Activated CD8-positive, alpha-beta T cell treated with anti-CD3 and anti-CD28 coated beads for 36 hours (primary cell): Measurements from ENCODE around the gene TMEM240. TPM values are rescaled to one million over a fixed set of nuclear protein-coding genes. Genes with fewer than 3 reads are reported as not detected.
"Not testable (repeated sequence)": the region's sequence is repeated elsewhere in the genome, so short reads cannot be mapped to it uniquely, and the experiment has no call there.

Source experiments
- ATAC-seq: fragments of 200-7000 bp; cut with Tn5 transposase; one replicate; pipeline ENCODE4 v1.10.0; 2021; ENCODE audit warnings: mild to moderate bottlenecking, moderate library complexity
- CTCF ChIA-PET: fragments of 350-600 bp; sonication (Branson Sonifier 250); formaldehyde crosslinking; loops from one replicate; lab custom pipeline; 2021; ENCODE audit warnings: antibody characterized with exemption; lab: Charles Lee
- POLR2A ChIA-PET: fragments of 350-600 bp; sonication (Branson Sonifier 250); formaldehyde crosslinking; loops from one replicate; lab custom pipeline; 2021; ENCODE audit warnings: antibody characterized with exemption; lab: Charles Lee
- DNase-seq: peaks from one replicate; pipeline ENCODE4 v3.0.0-alpha.2; 2020
- H3K27ac Mint-ChIP-seq: one replicate; pipeline ENCODE4 v1.8.0; 2021; ENCODE audit warnings: mild to moderate bottlenecking, mixed read lengths
- H3K27me3 Mint-ChIP-seq: one replicate; pipeline ENCODE4 v1.8.0; 2021; ENCODE audit warnings: mixed read lengths
- H3K36me3 Mint-ChIP-seq: one replicate; pipeline ENCODE4 v1.8.0; 2021; ENCODE audit warnings: low read depth, mixed read lengths
- H3K4me1 Mint-ChIP-seq: one replicate; pipeline ENCODE4 v1.8.0; 2021; ENCODE audit warnings: low read depth, mixed read lengths
- H3K4me3 Mint-ChIP-seq: one replicate; pipeline ENCODE4 v1.8.0; 2021; ENCODE audit warnings: mild to moderate bottlenecking, moderate library complexity, mixed read lengths
- H3K9me3 Mint-ChIP-seq: one replicate; pipeline ENCODE4 v1.8.0; 2021; ENCODE audit warnings: mixed read lengths
- CTCF ChIP-seq: fragments of 200-600 bp; IDR thresholded peaks from one replicate; pipeline ENCODE4 v1.8.0; 2022; ENCODE audit warnings: antibody characterized with exemption, mild to moderate bottlenecking
- intact Hi-C: fragments of 100-400 bp; cut with micrococcal nuclease; formaldehyde crosslinking; loops from one replicate; pipeline ENCODE4 v1.10.0; 2022
- total RNA-seq, 2 experiments: library from RNA; stranded (reverse); gene quantifications; one replicate each; pipeline ENCODE4 v1.2.3, GENCODE V29; 2021

Gene TMEM240
- total RNA-seq, 2 experiments from 2014 or later: 0.45 to 0.74 TPM

GRCh38 chr1:1536019-1536937, 4.1 kb downstream of the TMEM240 start:
- H3K4me3 Mint-ChIP-seq: no peak overlapping the region
- TF ChIP-seq CTCF: no peak
- peaks cover 6% of the 10 kb centered on the region for H3K36me3 Mint-ChIP-seq
- H3K4me1 Mint-ChIP-seq: no peaks in the 10 kb centered on the region
- POLR2A ChIA-PET: no interaction called here
- intact Hi-C loops: no loop called here
- H3K27me3 Mint-ChIP-seq: no peaks in the 10 kb centered on the region
- no peak for DNase-seq
- H3K27ac Mint-ChIP-seq: no peak overlapping the region
- peaks cover 5% of the 10 kb centered on the region for H3K9me3 Mint-ChIP-seq
- CTCF ChIA-PET: no interaction called here
- ATAC-seq: no peak

- Mint-ChIP-seq H3K9me3 (peaks cover 5% of the 10 kb centered on the region), H3K36me3 (peaks cover 11% of the 10 kb centered on the region), H3K27me3 (no peaks in the 10 kb centered on the region), H3K4me1 (no peaks in the 10 kb centered on the region), H3K4me3 (no peak overlapping the region), H3K27ac (no peak overlapping the region)
- TF ChIP-seq CTCF: no peak
- POLR2A ChIA-PET: no interaction called here
- CTCF ChIA-PET: no interaction called here
- ATAC-seq (no peak), DNase-seq (no peak)
- intact Hi-C loops: no loop called here
These were observed 5.0 kb downstream of the TMEM240 start for GRCh38 chr1:1535201-1536018.

GRCh38 chr1:1534401-1535154, 5.8 kb downstream of the TMEM240 start:
- peaks cover 5% of the 10 kb centered on the region for H3K9me3 Mint-ChIP-seq
- POLR2A ChIA-PET: no interaction called here
- TF ChIP-seq CTCF: no peak
- H3K4me1 Mint-ChIP-seq: no peaks in the 10 kb centered on the region
- intact Hi-C loops: no loop called here
- no peaks in the 10 kb centered on the region for H3K27me3 Mint-ChIP-seq
- CTCF ChIA-PET: no interaction called here
- peaks cover 19% of the 10 kb centered on the region for H3K36me3 Mint-ChIP-seq
- ATAC-seq (no peak), DNase-seq (no peak)
- no peak overlapping the region for H3K27ac Mint-ChIP-seq
- H3K4me3 Mint-ChIP-seq: no peak overlapping the region

- H3K27ac Mint-ChIP-seq, POLR2A ChIA-PET, intact Hi-C loops, H3K27me3 Mint-ChIP-seq, ATAC-seq, CTCF ChIA-PET, DNase-seq, H3K9me3 Mint-ChIP-seq, H3K4me3 Mint-ChIP-seq, H3K4me1 Mint-ChIP-seq: not testable (repeated sequence)
- peaks cover 25% of the 10 kb centered on the region for H3K36me3 Mint-ChIP-seq
These were observed 6.5 kb downstream of the TMEM240 start for GRCh38 chr1:1533894-1534291.

GRCh38 chr1:1533176-1533893, 7.1 kb downstream of the TMEM240 start:
- CTCF ChIA-PET, DNase-seq, H3K4me1 Mint-ChIP-seq, ATAC-seq, H3K27me3 Mint-ChIP-seq, intact Hi-C loops, H3K27ac Mint-ChIP-seq, POLR2A ChIA-PET, H3K4me3 Mint-ChIP-seq, H3K9me3 Mint-ChIP-seq: not testable (repeated sequence)
- peaks cover 25% of the 10 kb centered on the region for H3K36me3 Mint-ChIP-seq
